Osteoblast (primary cell): ENCODE measurements around the gene ATRNL1. TPM values are rescaled to one million over a fixed set of nuclear protein-coding genes. Genes with fewer than 3 reads are reported as not detected.

Experiments used
- DNase-seq: peaks from one replicate; pipeline ENCODE4 v3.0.0; 2011; ENCODE audit warnings: low spot score, mixed read lengths; ENCODE audit not compliant: insufficient read length; ENCODE audit errors: missing footprints
- H2AFZ ChIP-seq: 2 replicates; pipeline ENCODE4 v1.6.0; 2011; ENCODE audit warnings: mild to moderate bottlenecking, low read length
- H3K27ac ChIP-seq: 2 replicates; pipeline ENCODE4 v1.5.1; 2011; ENCODE audit warnings: mild to moderate bottlenecking, low read depth, low read length, moderate library complexity
- H3K27me3 ChIP-seq: 2 replicates; pipeline ENCODE4 v1.6.0; 2012; ENCODE audit warnings: mild to moderate bottlenecking, control low read depth, inconsistent platforms, low read length, moderate library complexity; ENCODE audit not compliant: insufficient read depth
- H3K36me3 ChIP-seq: 2 replicates; pipeline ENCODE4 v1.5.1; 2011; ENCODE audit warnings: mild to moderate bottlenecking, low read length, control low read depth, moderate library complexity; ENCODE audit not compliant: insufficient read depth
- H3K4me1 ChIP-seq: 2 replicates; pipeline ENCODE4 v1.5.1; 2011; ENCODE audit warnings: mild to moderate bottlenecking, low read length, control low read depth, moderate library complexity; ENCODE audit not compliant: insufficient read depth
- H3K4me2 ChIP-seq: 2 replicates; pipeline ENCODE4 v1.6.0; 2011; ENCODE audit warnings: mild to moderate bottlenecking, low read length; ENCODE audit not compliant: insufficient read depth
- H3K4me3 ChIP-seq: fragments of 200-600 bp; sonication (generic); 3 replicates; pipeline ENCODE4 v1.5.1; 2012; ENCODE audit warnings: mild to moderate bottlenecking, low read length, inconsistent platforms; ENCODE audit not compliant: insufficient read depth
- H3K79me2 ChIP-seq: 2 replicates; pipeline ENCODE4 v1.6.0; 2012; ENCODE audit warnings: mild to moderate bottlenecking, low read length, control low read depth, inconsistent platforms; ENCODE audit not compliant: insufficient read depth
- H3K9me3 ChIP-seq: 2 replicates; pipeline ENCODE4 v1.5.1; 2011; ENCODE audit warnings: low read depth, low read length, control low read depth
- H4K20me1 ChIP-seq: 2 replicates; pipeline ENCODE4 v1.6.0; 2012; ENCODE audit warnings: mild to moderate bottlenecking, low read length, control low read depth; ENCODE audit not compliant: insufficient read depth
- total RNA-seq: library from RNA; depleted of rRNA; stranded (reverse); fragments of >200 nt; gene quantifications from 2 replicates; pipeline ENCODE4 v1.2.3, GENCODE V29; 2012
- TF ChIP-seq, protein P1 (sequence below): IDR thresholded peaks from 2 replicates; pipeline ENCODE4 v1.5.1; 2011; ENCODE audit warnings: mild to moderate bottlenecking, low read depth, low read length, moderate library complexity; ENCODE audit errors: extremely low read depth

ATRNL1 gene
- total RNA-seq, 1 donor: 1.4 TPM

GRCh38 chr10:115980470-115980869 is 887.3 kb downstream of the ATRNL1 start:
- no peaks in the 10 kb centered on the region for H3K36me3 ChIP-seq
- H4K20me1 ChIP-seq: no peaks in the 10 kb centered on the region
- H3K27me3 ChIP-seq: no peaks in the 10 kb centered on the region
- no peaks in the 10 kb centered on the region for H3K79me2 ChIP-seq
- H3K9me3 ChIP-seq: no peaks in the 10 kb centered on the region
- TF ChIP-seq, protein P1, sequence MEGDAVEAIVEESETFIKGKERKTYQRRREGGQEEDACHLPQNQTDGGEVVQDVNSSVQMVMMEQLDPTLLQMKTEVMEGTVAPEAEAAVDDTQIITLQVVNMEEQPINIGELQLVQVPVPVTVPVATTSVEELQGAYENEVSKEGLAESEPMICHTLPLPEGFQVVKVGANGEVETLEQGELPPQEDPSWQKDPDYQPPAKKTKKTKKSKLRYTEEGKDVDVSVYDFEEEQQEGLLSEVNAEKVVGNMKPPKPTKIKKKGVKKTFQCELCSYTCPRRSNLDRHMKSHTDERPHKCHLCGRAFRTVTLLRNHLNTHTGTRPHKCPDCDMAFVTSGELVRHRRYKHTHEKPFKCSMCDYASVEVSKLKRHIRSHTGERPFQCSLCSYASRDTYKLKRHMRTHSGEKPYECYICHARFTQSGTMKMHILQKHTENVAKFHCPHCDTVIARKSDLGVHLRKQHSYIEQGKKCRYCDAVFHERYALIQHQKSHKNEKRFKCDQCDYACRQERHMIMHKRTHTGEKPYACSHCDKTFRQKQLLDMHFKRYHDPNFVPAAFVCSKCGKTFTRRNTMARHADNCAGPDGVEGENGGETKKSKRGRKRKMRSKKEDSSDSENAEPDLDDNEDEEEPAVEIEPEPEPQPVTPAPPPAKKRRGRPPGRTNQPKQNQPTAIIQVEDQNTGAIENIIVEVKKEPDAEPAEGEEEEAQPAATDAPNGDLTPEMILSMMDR: no peak
- peak overlapping the region; percentile 62 for H3K4me3 ChIP-seq
- H2AFZ ChIP-seq: peak overlapping the region; percentile 96
- no peak overlapping the region for H3K27ac ChIP-seq
- H3K4me1 ChIP-seq: peaks cover 8% of the 10 kb centered on the region
- no peak for DNase-seq
- H3K4me2 ChIP-seq: peak overlapping the region; percentile 71

GRCh38 chr10:115981081-115981480 is 887.9 kb downstream of the ATRNL1 start:
- H3K27me3 ChIP-seq: no peaks in the 10 kb centered on the region
- no peaks in the 10 kb centered on the region for H4K20me1 ChIP-seq
- TF ChIP-seq, protein P1: no peak
- H3K4me2 ChIP-seq: peak overlapping the region; percentile 71
- no peaks in the 10 kb centered on the region for H3K36me3 ChIP-seq
- H3K4me3 ChIP-seq: peak overlapping the region; percentile 62
- no peaks in the 10 kb centered on the region for H3K79me2 ChIP-seq
- no peak overlapping the region for H3K27ac ChIP-seq
- peak overlapping the region; percentile 96 for H2AFZ ChIP-seq
- peak; percentile 84 for DNase-seq
- no peaks in the 10 kb centered on the region for H3K9me3 ChIP-seq
- peaks cover 8% of the 10 kb centered on the region for H3K4me1 ChIP-seq

- no peak overlapping the region for H3K27ac ChIP-seq
- H3K4me1 ChIP-seq: peaks cover 8% of the 10 kb centered on the region
- DNase-seq: no peak
- H3K4me2 ChIP-seq: no peak overlapping the region
- H4K20me1 ChIP-seq: no peaks in the 10 kb centered on the region
- H3K9me3 ChIP-seq: no peaks in the 10 kb centered on the region
- no peaks in the 10 kb centered on the region for H3K36me3 ChIP-seq
- H3K27me3 ChIP-seq: no peaks in the 10 kb centered on the region
- H3K79me2 ChIP-seq: no peaks in the 10 kb centered on the region
- no peak overlapping the region for H2AFZ ChIP-seq
- H3K4me3 ChIP-seq: no peak overlapping the region
- TF ChIP-seq, protein P1: no peak
These were observed 888.9 kb downstream of the ATRNL1 start for GRCh38 chr10:115982076-115982475.

- peaks cover 8% of the 10 kb centered on the region for H3K4me1 ChIP-seq
- DNase-seq: no peak
- H4K20me1 ChIP-seq: no peaks in the 10 kb centered on the region
- no peaks in the 10 kb centered on the region for H3K27me3 ChIP-seq
- H3K4me2 ChIP-seq: no peak overlapping the region
- no peaks in the 10 kb centered on the region for H3K9me3 ChIP-seq
- no peak overlapping the region for H2AFZ ChIP-seq
- H3K4me3 ChIP-seq: no peak overlapping the region
- TF ChIP-seq, protein P1: no peak
- no peak overlapping the region for H3K27ac ChIP-seq
- H3K36me3 ChIP-seq: no peaks in the 10 kb centered on the region
- no peaks in the 10 kb centered on the region for H3K79me2 ChIP-seq
These were observed 889.4 kb downstream of the ATRNL1 start for GRCh38 chr10:115982526-115982925.
